Measurements from ENCODE around the gene TRIM37.
"Not testable (repeated sequence)": the region's sequence is repeated elsewhere in the genome, so short reads cannot be mapped to it uniquely, and the experiment has no call there.

Gene TRIM37

DNA sequence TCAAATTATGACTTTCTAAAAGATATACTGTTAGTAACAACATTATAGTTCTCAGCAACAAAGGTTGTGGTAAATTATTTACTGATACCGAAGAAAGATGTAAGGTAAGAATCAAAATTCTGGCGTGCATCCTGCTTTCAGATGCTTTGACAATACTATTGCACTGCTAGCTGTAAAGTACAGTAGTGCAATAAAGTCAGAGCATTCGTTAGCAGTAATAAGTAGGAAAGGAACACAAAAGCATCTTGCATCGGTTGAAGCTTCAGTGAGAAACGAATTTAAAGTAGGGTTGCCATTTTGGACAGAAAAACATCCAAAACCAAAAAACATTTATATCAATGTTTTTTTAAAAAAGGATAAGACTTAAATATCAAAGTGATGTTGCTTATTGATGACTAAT is 44.3 kb upstream of the TRIM37 start:
- H3K4me3 ChIP-seq (ENCODE audit: low read depth, low read length), result peak overlapping the region; percentile 4
- in situ Hi-C loops (cut with HindIII; ENCODE audit: low sequenced_read_pairs), result no loop called here
- TF ChIP-seq, protein P1, sequence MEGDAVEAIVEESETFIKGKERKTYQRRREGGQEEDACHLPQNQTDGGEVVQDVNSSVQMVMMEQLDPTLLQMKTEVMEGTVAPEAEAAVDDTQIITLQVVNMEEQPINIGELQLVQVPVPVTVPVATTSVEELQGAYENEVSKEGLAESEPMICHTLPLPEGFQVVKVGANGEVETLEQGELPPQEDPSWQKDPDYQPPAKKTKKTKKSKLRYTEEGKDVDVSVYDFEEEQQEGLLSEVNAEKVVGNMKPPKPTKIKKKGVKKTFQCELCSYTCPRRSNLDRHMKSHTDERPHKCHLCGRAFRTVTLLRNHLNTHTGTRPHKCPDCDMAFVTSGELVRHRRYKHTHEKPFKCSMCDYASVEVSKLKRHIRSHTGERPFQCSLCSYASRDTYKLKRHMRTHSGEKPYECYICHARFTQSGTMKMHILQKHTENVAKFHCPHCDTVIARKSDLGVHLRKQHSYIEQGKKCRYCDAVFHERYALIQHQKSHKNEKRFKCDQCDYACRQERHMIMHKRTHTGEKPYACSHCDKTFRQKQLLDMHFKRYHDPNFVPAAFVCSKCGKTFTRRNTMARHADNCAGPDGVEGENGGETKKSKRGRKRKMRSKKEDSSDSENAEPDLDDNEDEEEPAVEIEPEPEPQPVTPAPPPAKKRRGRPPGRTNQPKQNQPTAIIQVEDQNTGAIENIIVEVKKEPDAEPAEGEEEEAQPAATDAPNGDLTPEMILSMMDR (IDR thresholded peaks at IDR 0.05; ENCODE audit: low read depth, low read length, missing control alignments), result no peak
- no peak for DNase-seq (ENCODE audit: low read depth)

DNA sequence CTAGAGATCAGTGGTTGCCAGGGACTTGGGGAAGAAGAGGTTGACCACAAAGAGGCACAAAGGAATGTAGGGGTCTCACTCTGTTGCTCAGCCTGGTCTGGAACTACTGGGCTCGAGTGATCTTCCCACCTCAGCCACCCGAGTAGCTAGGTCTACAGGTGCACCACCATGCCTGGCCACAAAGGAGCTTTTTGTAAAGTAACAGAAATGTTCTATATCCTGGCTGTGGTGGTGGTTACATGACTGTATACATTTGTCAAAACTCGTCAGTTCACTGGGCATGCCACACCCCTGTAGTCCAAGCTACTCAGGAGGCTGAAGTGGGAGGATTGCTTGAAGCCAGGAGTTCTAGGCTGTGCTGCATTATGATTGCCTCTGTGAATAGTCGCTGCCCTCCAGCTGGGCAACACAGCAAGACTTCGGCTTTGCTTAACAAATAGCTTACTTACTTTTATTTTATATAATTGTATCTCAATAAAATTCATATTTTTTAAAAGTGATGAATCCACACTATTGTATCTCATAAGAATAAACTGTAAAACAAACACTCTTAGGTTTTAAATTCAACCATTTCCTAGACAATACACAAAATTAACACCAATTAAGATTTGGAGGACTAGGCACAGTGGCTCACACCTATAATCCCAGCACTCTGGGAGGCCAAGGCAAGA is 43.3 kb upstream of the TRIM37 start:
- DNase-seq (ENCODE audit: low read depth), result no peak
- H3K4me3 ChIP-seq (ENCODE audit: low read depth, low read length), result no peak overlapping the region
- TF ChIP-seq, protein P1 (IDR thresholded peaks at IDR 0.05; ENCODE audit: low read depth, low read length, missing control alignments), result no peak
- in situ Hi-C loops (cut with HindIII; ENCODE audit: low sequenced_read_pairs), result no loop called here

DNA sequence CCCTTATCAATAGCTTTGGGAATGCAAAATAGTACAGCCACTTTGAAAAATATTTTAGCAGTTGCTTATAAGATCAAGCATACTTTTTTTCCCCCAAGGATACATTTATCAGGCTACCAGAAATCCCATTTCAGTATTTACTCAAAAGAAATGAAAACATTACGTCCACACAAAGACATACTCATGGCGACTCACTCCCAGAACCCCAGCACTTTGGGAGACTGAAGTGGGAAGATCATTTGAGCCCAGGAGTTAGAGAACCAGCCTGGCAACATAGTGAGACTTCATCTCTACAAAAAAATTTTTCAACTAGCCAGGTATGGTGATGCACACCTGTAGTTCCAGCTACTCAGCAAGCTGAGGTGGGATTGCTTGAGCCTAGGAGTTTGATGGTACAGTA is 42.4 kb upstream of the TRIM37 start:
- in situ Hi-C loops (cut with HindIII; ENCODE audit: low sequenced_read_pairs), result no loop called here
- TF ChIP-seq, protein P1 (IDR thresholded peaks at IDR 0.05; ENCODE audit: low read depth, low read length, missing control alignments), result no peak

DNA sequence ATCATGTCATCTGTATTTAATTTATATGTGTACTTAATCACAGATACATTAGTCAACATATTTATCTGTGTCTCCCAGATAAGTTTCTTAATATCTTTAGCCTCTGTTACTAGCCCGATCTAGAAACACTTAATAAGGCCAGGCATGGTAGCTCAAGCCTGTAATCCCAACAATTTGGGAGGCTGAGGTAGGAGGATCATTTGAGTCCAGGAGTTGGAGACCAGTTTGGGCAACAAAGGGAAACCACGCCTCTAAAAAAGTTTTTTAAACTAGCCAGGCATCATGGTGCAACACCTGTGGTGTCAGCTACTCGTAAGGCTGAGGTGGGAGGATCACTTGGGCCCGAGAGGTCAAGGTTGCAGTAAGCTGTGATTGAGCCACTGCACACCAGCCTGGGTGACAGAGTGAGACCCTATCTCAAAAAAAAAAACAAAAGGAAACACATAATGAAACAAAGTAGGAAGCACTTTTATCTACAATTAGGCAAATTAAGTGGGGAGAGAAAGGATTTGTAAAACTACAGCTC is 39.0 kb upstream of the TRIM37 start:
- in situ Hi-C loops (cut with HindIII; ENCODE audit: low sequenced_read_pairs), result no loop called here
- TF ChIP-seq, protein P1 (IDR thresholded peaks at IDR 0.05; ENCODE audit: low read depth, low read length, missing control alignments), result no peak

More for the DNA sequence above, 42.4 kb upstream of the TRIM37 start:
- no peak for DNase-seq (ENCODE audit: low read depth)
- no peak overlapping the region for H3K4me3 ChIP-seq (ENCODE audit: low read depth, low read length)

DNA sequence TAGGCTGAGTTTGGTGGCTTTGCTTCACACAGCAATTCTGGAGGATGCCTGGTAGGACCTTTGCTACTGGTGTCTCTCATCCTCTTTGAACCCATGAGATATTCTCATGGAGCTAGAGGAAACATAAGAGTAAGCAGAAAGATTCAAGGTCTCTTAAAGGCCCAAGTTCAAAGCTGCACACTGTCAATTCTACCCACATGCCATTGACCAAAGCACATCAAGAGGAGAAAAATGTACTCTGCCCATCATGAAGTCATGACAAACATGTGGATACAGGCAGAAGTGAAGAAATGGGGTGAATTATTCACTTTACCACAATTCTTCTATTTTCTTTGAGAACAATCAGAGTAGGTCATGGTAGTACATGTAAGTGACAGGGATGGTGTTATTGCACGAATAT is 35.2 kb upstream of the TRIM37 start:
- DNase-seq (ENCODE audit: low read depth), result no peak
- TF ChIP-seq, protein P1 (IDR thresholded peaks at IDR 0.05; ENCODE audit: low read depth, low read length, missing control alignments), result no peak
- in situ Hi-C loops (cut with HindIII; ENCODE audit: low sequenced_read_pairs), result no loop called here
- no peak overlapping the region for H3K4me3 ChIP-seq (ENCODE audit: low read depth, low read length)

More for the DNA sequence above, 39.0 kb upstream of the TRIM37 start:
- no peak overlapping the region for H3K4me3 ChIP-seq (ENCODE audit: low read depth, low read length)
- no peak for DNase-seq (ENCODE audit: low read depth)

DNA sequence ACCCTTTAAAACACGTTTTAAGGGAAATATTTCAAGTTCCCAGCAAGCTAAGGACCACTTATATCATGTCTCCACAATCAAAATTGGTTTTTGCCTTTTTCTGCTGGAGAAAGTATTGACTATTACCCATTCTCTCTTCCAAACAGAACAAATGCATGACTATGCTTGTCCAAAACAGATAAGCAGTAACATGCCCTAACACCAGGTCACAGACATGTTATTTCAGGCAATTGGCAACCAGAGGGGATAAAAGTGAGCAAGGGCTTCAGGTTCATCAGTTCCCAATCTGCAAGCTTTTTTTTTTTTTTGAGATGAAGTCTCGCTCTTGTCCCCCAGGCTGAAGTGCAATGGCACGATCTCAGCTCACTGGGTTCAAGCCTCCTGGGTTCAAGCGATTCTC is 33.3 kb upstream of the TRIM37 start:
- in situ Hi-C loops (cut with HindIII; ENCODE audit: low sequenced_read_pairs), result no loop called here

DNA sequence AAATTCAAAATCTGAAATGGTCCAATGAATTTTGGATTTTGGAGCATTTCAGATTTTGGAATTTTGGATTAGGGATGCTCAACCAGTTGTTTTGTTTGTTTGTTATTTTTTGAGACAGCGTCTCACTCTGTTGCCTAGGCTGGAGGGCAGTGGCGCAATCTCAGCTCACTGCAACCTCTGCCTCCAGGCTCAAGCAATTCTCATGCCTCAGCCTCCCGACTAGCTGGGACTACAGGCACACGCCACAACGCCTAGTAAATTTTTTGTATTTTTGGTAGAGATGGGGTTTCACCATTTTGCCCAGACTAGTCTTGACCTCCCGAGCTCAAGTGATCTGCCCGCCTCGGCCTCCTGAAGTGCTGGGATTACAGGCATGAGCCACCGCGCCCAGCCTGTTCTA is 31.7 kb upstream of the TRIM37 start:
- DNase-seq (ENCODE audit: low read depth); in situ Hi-C loops (cut with HindIII; ENCODE audit: low sequenced_read_pairs); H3K4me3 ChIP-seq (ENCODE audit: low read depth, low read length): not testable (repeated sequence)

More for the DNA sequence above, 33.3 kb upstream of the TRIM37 start:
- H3K4me3 ChIP-seq (ENCODE audit: low read depth, low read length), result no peak overlapping the region
- TF ChIP-seq, protein P1 (IDR thresholded peaks at IDR 0.05; ENCODE audit: low read depth, low read length, missing control alignments), result no peak
- DNase-seq (ENCODE audit: low read depth), result no peak
